Smooth muscle cell (in vitro differentiated cells): ENCODE results near the gene MAP2K3. TPM values are rescaled to one million over a fixed set of nuclear protein-coding genes. Genes with fewer than 3 reads are reported as not detected.

Source experiments
- DNase-seq: peaks from one replicate; lab custom pipeline; 2025; ENCODE audit not compliant: unreplicated experiment; lab: John Stamatoyannopoulos, UW
- H2AFZ ChIP-seq: fragments of 200-600 bp; sonication (generic); 2 replicates; pipeline ENCODE4 v1.6.0; 2016; ENCODE audit warnings: antibody characterized with exemption, low read depth, mild to moderate bottlenecking
- H3F3A ChIP-seq: fragments of 200-600 bp; sonication (generic); 2 replicates; pipeline ENCODE4 v1.6.0; 2017; ENCODE audit warnings: antibody characterized with exemption, low read depth
- H3K27ac ChIP-seq: fragments of 200-600 bp; sonication (generic); 2 replicates; pipeline ENCODE4 v1.5.1; 2016; ENCODE audit warnings: low read depth, mild to moderate bottlenecking
- H3K27me3 ChIP-seq: fragments of 200-600 bp; sonication (generic); 2 replicates; pipeline ENCODE4 v1.6.1; 2016; ENCODE audit warnings: low read depth, mild to moderate bottlenecking
- H3K36me3 ChIP-seq: fragments of 200-600 bp; sonication (generic); 2 replicates; pipeline ENCODE4 v1.5.1; 2016; ENCODE audit warnings: low read depth
- H3K4me1 ChIP-seq: fragments of 200-600 bp; sonication (generic); 2 replicates; pipeline ENCODE4 v1.5.1; 2016; ENCODE audit warnings: low read depth
- H3K4me2 ChIP-seq: fragments of 200-600 bp; sonication (generic); 2 replicates; pipeline ENCODE4 v1.6.0; 2016; ENCODE audit warnings: mild to moderate bottlenecking
- H3K4me3 ChIP-seq: fragments of 200-600 bp; sonication (generic); 2 replicates; pipeline ENCODE4 v1.5.1; 2016; ENCODE audit warnings: mild to moderate bottlenecking
- H3K79me2 ChIP-seq: fragments of 200-600 bp; sonication (generic); 2 replicates; pipeline ENCODE4 v1.6.0; 2016; ENCODE audit warnings: low read depth, mild to moderate bottlenecking
- H3K9ac ChIP-seq: fragments of 200-600 bp; sonication (generic); 2 replicates; pipeline ENCODE4 v1.6.0; 2016; ENCODE audit warnings: low read depth
- H3K9me3 ChIP-seq: fragments of 200-600 bp; sonication (generic); replicated peaks from 2 replicates; pipeline ENCODE4 v1.5.1; 2016; ENCODE audit warnings: low read depth
- H4K20me1 ChIP-seq: fragments of 200-600 bp; sonication (generic); 2 replicates; pipeline ENCODE4 v1.6.0; 2016; ENCODE audit warnings: low read depth
- CTCF ChIP-seq: fragments of 200-600 bp; sonication (generic); IDR thresholded peaks from 2 replicates; pipeline ENCODE4 v1.5.1; 2017; ENCODE audit warnings: borderline replicate concordance, mild to moderate bottlenecking, antibody characterized with exemption; ENCODE audit not compliant: insufficient read depth, poor library complexity, severe bottlenecking
- WGBS: methylation state at CpG from one replicate; pipeline ENCODE4 v1.1.7; 2016; ENCODE audit warnings: low lambda C conversion rate; 5-methylcytosine and 5-hydroxymethylcytosine counted together
- polyA plus RNA-seq: library from polyadenylated mRNA; unstranded; fragments of >200 nt; fragmentation: Nextera tagmentation; extraction: Ambion mirVana; gene quantifications from 2 replicates; pipeline ENCODE4 v1.2.1, GENCODE V29; 2016
- total RNA-seq: library from RNA; depleted of rRNA; stranded (reverse); fragments of >200 nt; gene quantifications from 2 replicates; pipeline ENCODE4 v1.2.3, GENCODE V29; 2014

MAP2K3 gene
- total and polyA plus RNA-seq, 2 experiments from 2014 or later = 14.2 to 53.8 TPM

GRCh38 chr17:21240369-21241055 is 44.0 kb upstream of the MAP2K3 start:
- Histone ChIP-seq H3K9me3 (no peaks in the 10 kb centered on the region), H3K27ac (no peak overlapping the region), H4K20me1 (peaks cover 38% of the 10 kb centered on the region), H3K79me2 (no peaks in the 10 kb centered on the region), H2AFZ (no peak overlapping the region), H3K4me2 (no peak overlapping the region), H3K4me1 (no peaks in the 10 kb centered on the region), H3F3A (no peaks in the 10 kb centered on the region), H3K27me3 (no peaks in the 10 kb centered on the region), H3K9ac (no peak overlapping the region), H3K36me3 (no peaks in the 10 kb centered on the region), H3K4me3 (no peak overlapping the region)
- DNase-seq = no peak
- WGBS = 67% methylated on average over 25 of the region's 25 CpGs
- no peak for TF ChIP-seq CTCF

- no peaks in the 10 kb centered on the region for H3K9me3 ChIP-seq
- H3K4me1 ChIP-seq = no peaks in the 10 kb centered on the region
- H3K4me2 ChIP-seq = no peak overlapping the region
- H3K79me2 ChIP-seq = no peaks in the 10 kb centered on the region
- no peak overlapping the region for H3K9ac ChIP-seq
- no peak overlapping the region for H3K27ac ChIP-seq
- H3K36me3 ChIP-seq = no peaks in the 10 kb centered on the region
- peaks cover 47% of the 10 kb centered on the region for H4K20me1 ChIP-seq
- TF ChIP-seq CTCF = no peak
- no peak overlapping the region for H2AFZ ChIP-seq
- no peaks in the 10 kb centered on the region for H3F3A ChIP-seq
- H3K4me3 ChIP-seq = no peak overlapping the region
- no peaks in the 10 kb centered on the region for H3K27me3 ChIP-seq
- 90% methylated on average over 11 of the region's 11 CpGs for WGBS
- DNase-seq = no peak
These were observed 42.9 kb upstream of the MAP2K3 start for GRCh38 chr17:21241564-21241963.

GRCh38 chr17:21242026-21242697 is 42.3 kb upstream of the MAP2K3 start:
- H3K9me3 ChIP-seq = no peaks in the 10 kb centered on the region
- no peak overlapping the region for H3K27ac ChIP-seq
- peaks cover 53% of the 10 kb centered on the region for H4K20me1 ChIP-seq
- 83% methylated on average over 11 of the region's 11 CpGs for WGBS
- H3K36me3 ChIP-seq = no peaks in the 10 kb centered on the region
- no peak for DNase-seq
- H3K4me1 ChIP-seq = no peaks in the 10 kb centered on the region
- no peak overlapping the region for H3K4me3 ChIP-seq
- H2AFZ ChIP-seq = no peak overlapping the region
- H3K79me2 ChIP-seq = no peaks in the 10 kb centered on the region
- H3K4me2 ChIP-seq = no peak overlapping the region
- no peak overlapping the region for H3K9ac ChIP-seq
- H3F3A ChIP-seq = no peaks in the 10 kb centered on the region
- TF ChIP-seq CTCF = no peak
- H3K27me3 ChIP-seq = no peaks in the 10 kb centered on the region
